Measurements from ENCODE around the gene BRD9.
"Not testable (repeated sequence)": the region's sequence is repeated elsewhere in the genome, so short reads cannot be mapped to it uniquely, and the experiment has no call there.

BRD9 gene

GRCh38 chr5:843926-844325 is 48.7 kb downstream of the BRD9 start:
- not testable (repeated sequence) for DNase-seq

- DNase-seq = not testable (repeated sequence)
Observed at GRCh38 chr5:843371-843770, 49.2 kb downstream of the BRD9 start.

- not testable (repeated sequence) for DNase-seq
Observed at GRCh38 chr5:842402-843221, 50.0 kb downstream of the BRD9 start.

GRCh38 chr5:841531-842401 is 50.8 kb downstream of the BRD9 start:
- DNase-seq = not testable (repeated sequence)

- not testable (repeated sequence) for DNase-seq
Observed at GRCh38 chr5:840974-841435, 51.6 kb downstream of the BRD9 start.

- DNase-seq = not testable (repeated sequence)
Observed at GRCh38 chr5:840118-840973, 52.3 kb downstream of the BRD9 start.

GRCh38 chr5:838431-838851 is 54.2 kb downstream of the BRD9 start:
- not testable (repeated sequence) for DNase-seq

GRCh38 chr5:837621-838121 is 54.9 kb downstream of the BRD9 start:
- not testable (repeated sequence) for DNase-seq

GRCh38 chr5:835933-836612 is 56.5 kb downstream of the BRD9 start:
- DNase-seq = not testable (repeated sequence)

GRCh38 chr5:834013-834412 is 58.6 kb downstream of the BRD9 start:
- not testable (repeated sequence) for DNase-seq

GRCh38 chr5:828194-828593 is 64.4 kb downstream of the BRD9 start:
- DNase-seq = not testable (repeated sequence)

GRCh38 chr5:825544-825943 is 67.1 kb downstream of the BRD9 start:
- DNase-seq = not testable (repeated sequence)

- DNase-seq = no peak
Observed at GRCh38 chr5:821504-821903, 71.1 kb downstream of the BRD9 start.

GRCh38 chr5:820245-820644 is 72.4 kb downstream of the BRD9 start:
- DNase-seq = no peak

GRCh38 chr5:819078-819477 is 73.5 kb downstream of the BRD9 start:
- DNase-seq = no peak

- no peak for DNase-seq
Observed at GRCh38 chr5:816176-816575, 76.4 kb downstream of the BRD9 start.

GRCh38 chr5:815449-815848 is 77.2 kb downstream of the BRD9 start:
- DNase-seq = no peak
